ENCODE data around the gene PNKD. TPM values are rescaled to one million over a fixed set of nuclear protein-coding genes. Genes with fewer than 3 reads are reported as not detected.

Gene PNKD
- total and polyA plus RNA-seq, 2 of the 8 experiments (the other 6 are each of a cell fraction or from before 2014, with no cell fraction given), result 43.9 to 65.4 TPM

GRCh38 chr2:218226903-218227302 is 43.4 kb upstream of the PNKD start:
- no peak overlapping the region for H3K27ac ChIP-seq (ENCODE audit: low read depth, low read length)
- no peak overlapping the region for H4K8ac ChIP-seq (ENCODE audit: extremely low read depth, insufficient read depth, low read length)
- no peaks in the 10 kb centered on the region for H3K23me2 ChIP-seq (ENCODE audit: low read depth, low read length)
- FAIRE-seq, result no peak
- H2BK120ac ChIP-seq (replicated peaks; ENCODE audit: low read depth, low read length), result no peak overlapping the region
- H4K91ac ChIP-seq (replicated peaks; ENCODE audit: insufficient read length, low read length), result no peak overlapping the region
- H3K36me3 ChIP-seq (ENCODE audit: control insufficient read depth in 2 of 4, insufficient read depth in 4 of 4, low read length in 3 of 4), result peaks cover 17 to 64% (median 42%) of the 10 kb centered on the region in 4 experiments
- H2BK12ac ChIP-seq (ENCODE audit: low read depth, low read length), result no peak overlapping the region
- no peak overlapping the region for H3K18ac ChIP-seq (ENCODE audit: extremely low read depth, low read length)
- H4K20me1 ChIP-seq (replicated peaks in 1 of 2; ENCODE audit: control insufficient read depth in 1 of 2, insufficient read depth in 2 of 2, low read length in 2 of 2), result peaks cover 7 to 10% of the 10 kb centered on the region in 2 experiments
- H2BK5ac ChIP-seq (ENCODE audit: low read depth, low read length), result no peak overlapping the region
- H2BK15ac ChIP-seq (ENCODE audit: low read length), result no peak overlapping the region
- H4K5ac ChIP-seq (ENCODE audit: insufficient read length, low read depth, low read length), result no peak overlapping the region
- no peak overlapping the region for H3K56ac ChIP-seq (replicated peaks; ENCODE audit: insufficient read length, low read depth, low read length)
- H3K9me3 ChIP-seq (ENCODE audit: insufficient read depth in 2 of 2, low read depth in 1 of 2, low read length in 1 of 2), result no peaks in the 10 kb centered on the region
- POLR2A ChIA-PET (ENCODE audit: partially characterized antibody), result no interaction called here
- WGBS, 2 experiments (ENCODE audit: extremely low coverage in 1 of 2, insufficient coverage in 1 of 2, insufficient read length in 1 of 2, insufficient replicate concordance in 2 of 2, low coverage in 1 of 2, low lambda C conversion rate in 2 of 2, missing lambda C conversion rate in 1 of 2), result 92% methylated on average over 3 of the region's 3 CpGs; no CpG with 5 or more reads in 1 of the 2 experiments
- CTCF ChIA-PET (ENCODE audit: partially characterized antibody), result interaction anchor here (0.7 to 1.0 kb wide), 5 partner anchors 9 to 56 kb away, joined by 3 to 4 read pairs (median 3); no protein-coding TSS in a partner anchor
- H3K79me2 ChIP-seq (ENCODE audit: control insufficient read depth in 1 of 2, insufficient read depth in 2 of 2, low read length in 2 of 2), result peaks cover 8 to 37% of the 10 kb centered on the region in 2 experiments
- no peaks in the 10 kb centered on the region for H3K27me3 ChIP-seq (replicated peaks in 1 of 4; ENCODE audit: control insufficient read depth in 3 of 4, extremely low read depth in 1 of 4, insufficient read depth in 3 of 4, low read length in 3 of 4)
- no peaks in the 10 kb centered on the region for H3K79me1 ChIP-seq (ENCODE audit: low read depth, low read length)
- no peak overlapping the region for H2BK20ac ChIP-seq (ENCODE audit: low read length)
- TF ChIP-seq TEAD4 (IDR thresholded peaks at IDR 0.05; ENCODE audit: low read depth, low read length), result no peak
- no peak overlapping the region for H3K9ac ChIP-seq (replicated peaks in 1 of 4; ENCODE audit: extremely low read depth in 1 of 4, low read depth in 3 of 4, low read length in 3 of 4)
- no peak overlapping the region for H3K4me2 ChIP-seq (ENCODE audit: insufficient read depth in 1 of 2, low read depth in 2 of 2, low read length in 2 of 2)
- no peaks in the 10 kb centered on the region for H3K4me1 ChIP-seq (replicated peaks in 1 of 4; ENCODE audit: control insufficient read depth in 3 of 4, insufficient read depth in 4 of 4, low read length in 3 of 4)
- no peak overlapping the region for H3K4me3 ChIP-seq (ENCODE audit: extremely low read depth in 1 of 4, insufficient read depth in 2 of 4, low read depth in 3 of 4, low read length in 4 of 4)
- DNase-seq (ENCODE audit: low read depth in 1 of 2, low spot score in 2 of 2), result no peak
- H3K4ac ChIP-seq (replicated peaks; ENCODE audit: insufficient read length, low read depth, low read length), result no peak overlapping the region
- H3K14ac ChIP-seq (ENCODE audit: insufficient read length), result no peak overlapping the region
- no peak overlapping the region for H2AK5ac ChIP-seq (ENCODE audit: low read depth, low read length)
- no peak overlapping the region for H2AFZ ChIP-seq (ENCODE audit: low read length)
- H3K23ac ChIP-seq (ENCODE audit: insufficient read length), result no peak overlapping the region
